ENCODE results near the gene SH3PXD2B.
"Not testable (repeated sequence)": the region's sequence is repeated elsewhere in the genome, so short reads cannot be mapped to it uniquely, and the experiment has no call there.

The SH3PXD2B gene

DNA sequence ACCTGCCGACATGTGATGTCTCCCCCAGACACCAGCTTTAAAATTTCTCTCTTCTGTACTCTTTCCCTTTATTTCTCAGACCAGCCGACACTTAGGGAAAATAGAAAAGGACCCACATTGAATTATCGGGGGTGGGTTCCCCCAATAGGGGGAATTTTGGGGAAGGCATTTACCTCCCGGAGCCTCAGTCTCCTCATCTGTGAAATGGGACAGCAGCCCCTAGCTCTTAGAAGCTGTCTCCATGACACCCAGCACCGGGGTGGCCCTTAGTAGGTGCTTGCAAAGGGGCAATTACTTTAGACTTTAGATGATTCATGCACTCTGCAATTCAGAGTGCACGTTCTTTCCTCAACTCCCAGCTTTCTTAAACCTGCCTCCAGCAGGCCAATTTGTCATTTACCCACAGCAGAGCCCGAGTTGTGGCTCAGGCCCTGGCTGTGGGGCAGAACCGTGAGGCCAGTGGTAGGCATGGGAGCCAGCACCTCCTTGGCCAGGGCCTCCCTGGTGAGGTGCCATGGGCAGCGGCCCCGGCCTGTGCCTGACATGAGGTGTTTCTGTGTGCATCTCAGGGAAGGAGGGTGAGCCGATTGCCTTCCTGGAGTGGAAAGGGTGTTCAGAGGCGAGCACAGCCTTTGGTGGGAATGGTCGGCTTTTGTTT is 51.7 kb downstream of the SH3PXD2B start:
- H3K27me3 Mint-ChIP-seq (ENCODE audit: low read depth), result peaks cover 4% of the 10 kb centered on the region
- no peaks in the 10 kb centered on the region for H3K36me3 Mint-ChIP-seq (ENCODE audit: low read depth)
- no peaks in the 10 kb centered on the region for H3K4me1 Mint-ChIP-seq (ENCODE audit: low read depth)
- no peak overlapping the region for H3K27ac Mint-ChIP-seq
- no peak overlapping the region for H3K4me3 Mint-ChIP-seq
- peaks cover 4% of the 10 kb centered on the region for H3K9me3 Mint-ChIP-seq

- H3K36me3 Mint-ChIP-seq (ENCODE audit: low read depth); H3K27me3 Mint-ChIP-seq (ENCODE audit: low read depth); H3K27ac Mint-ChIP-seq; H3K9me3 Mint-ChIP-seq; H3K4me1 Mint-ChIP-seq (ENCODE audit: low read depth); H3K4me3 Mint-ChIP-seq: not testable (repeated sequence)
Observed at GRCh38 chr5:172402031-172402430, 52.3 kb downstream of the SH3PXD2B start.

DNA sequence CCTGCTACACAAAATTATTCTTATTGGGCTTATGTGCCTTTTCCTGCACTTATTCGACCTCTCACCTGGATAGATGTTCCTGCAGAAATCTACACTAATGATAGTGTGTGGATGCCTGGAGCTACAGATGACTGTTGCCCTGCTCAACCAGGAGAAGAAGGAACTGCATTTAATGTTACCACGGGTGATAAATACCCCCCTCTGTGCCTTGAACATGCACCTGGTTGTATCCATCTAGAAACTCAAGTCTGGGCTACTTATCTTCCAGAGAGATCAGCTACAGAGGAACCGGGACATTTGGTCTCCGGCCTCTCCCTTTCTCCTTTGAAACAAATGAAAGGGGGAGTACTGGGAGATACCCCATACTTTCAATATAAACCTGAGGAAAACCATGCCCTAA is 54.5 kb downstream of the SH3PXD2B start:
- H3K4me3 Mint-ChIP-seq, result no peak overlapping the region
- peaks cover 8% of the 10 kb centered on the region for H3K27me3 Mint-ChIP-seq (ENCODE audit: low read depth)
- no peak overlapping the region for H3K27ac Mint-ChIP-seq
- H3K36me3 Mint-ChIP-seq (ENCODE audit: low read depth), result no peaks in the 10 kb centered on the region
- H3K4me1 Mint-ChIP-seq (ENCODE audit: low read depth), result no peaks in the 10 kb centered on the region
- H3K9me3 Mint-ChIP-seq, result peaks cover 18% of the 10 kb centered on the region

DNA sequence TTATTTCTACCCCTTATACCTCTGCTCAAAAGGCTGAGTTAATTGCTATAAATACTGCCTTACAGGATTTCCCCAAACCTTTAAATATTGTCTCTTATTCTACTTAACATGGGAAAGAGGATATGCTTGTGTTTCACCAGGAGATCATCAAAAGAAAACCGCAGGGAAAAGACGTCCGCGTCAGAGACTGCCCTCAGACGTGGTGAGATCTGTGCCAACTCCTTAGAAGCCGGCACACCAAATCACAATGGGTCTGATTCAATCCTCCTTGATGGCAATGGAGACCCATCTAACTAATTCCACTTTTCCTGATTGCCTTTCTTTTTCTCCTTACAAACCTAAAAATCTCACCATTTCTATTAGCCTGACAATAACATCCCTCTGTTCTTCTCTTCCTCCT is 55.0 kb downstream of the SH3PXD2B start:
- Mint-ChIP-seq H3K9me3 (peaks cover 18% of the 10 kb centered on the region), H3K36me3 (ENCODE audit: low read depth) (no peaks in the 10 kb centered on the region), H3K4me1 (ENCODE audit: low read depth) (no peaks in the 10 kb centered on the region), H3K27ac (no peak overlapping the region), H3K27me3 (ENCODE audit: low read depth) (peaks cover 8% of the 10 kb centered on the region), H3K4me3 (no peak overlapping the region)

DNA sequence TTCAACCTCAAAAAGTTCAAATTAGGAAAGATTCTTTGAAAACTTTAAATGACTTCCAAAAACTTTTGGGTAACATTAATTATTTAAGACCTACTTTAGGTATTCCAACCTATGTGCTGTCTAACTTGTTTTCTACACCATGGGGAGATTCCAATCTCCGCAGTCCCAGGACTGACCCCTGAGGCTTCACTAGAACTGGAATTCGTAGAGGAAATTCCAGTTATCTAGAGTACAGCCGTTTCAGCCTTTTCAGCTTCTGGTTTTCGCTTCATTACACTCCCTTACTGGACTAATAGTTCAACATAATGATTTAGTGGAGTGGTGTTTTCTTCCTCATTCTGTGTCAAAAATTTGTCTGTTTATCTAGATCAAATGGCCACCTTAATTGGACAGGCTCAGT is 55.7 kb downstream of the SH3PXD2B start:
- not testable (repeated sequence) for H3K4me1 Mint-ChIP-seq (ENCODE audit: low read depth); H3K27ac Mint-ChIP-seq; H3K36me3 Mint-ChIP-seq (ENCODE audit: low read depth)

GRCh38 chr5:172396994-172397393 is 57.3 kb downstream of the SH3PXD2B start:
- not testable (repeated sequence) for H3K4me3 Mint-ChIP-seq; H3K36me3 Mint-ChIP-seq (ENCODE audit: low read depth); H3K27ac Mint-ChIP-seq; H3K27me3 Mint-ChIP-seq (ENCODE audit: low read depth); H3K4me1 Mint-ChIP-seq (ENCODE audit: low read depth)
- peaks cover 18% of the 10 kb centered on the region for H3K9me3 Mint-ChIP-seq

More for the DNA sequence above, 55.7 kb downstream of the SH3PXD2B start:
- H3K9me3 Mint-ChIP-seq, result peaks cover 18% of the 10 kb centered on the region
- not testable (repeated sequence) for H3K4me3 Mint-ChIP-seq; H3K27me3 Mint-ChIP-seq (ENCODE audit: low read depth)

- Mint-ChIP-seq H3K9me3 (peaks cover 18% of the 10 kb centered on the region), H3K4me3 (no peak overlapping the region), H3K27ac (no peak overlapping the region), H3K27me3 (ENCODE audit: low read depth) (peaks cover 4% of the 10 kb centered on the region), H3K36me3 (ENCODE audit: low read depth) (no peaks in the 10 kb centered on the region), H3K4me1 (ENCODE audit: low read depth) (no peaks in the 10 kb centered on the region)
Observed at GRCh38 chr5:172396220-172396619, 58.1 kb downstream of the SH3PXD2B start.

- Mint-ChIP-seq H3K4me3 (no peak overlapping the region), H3K9me3 (peaks cover 18% of the 10 kb centered on the region), H3K4me1 (ENCODE audit: low read depth) (no peaks in the 10 kb centered on the region), H3K27me3 (ENCODE audit: low read depth) (peaks cover 4% of the 10 kb centered on the region), H3K27ac (no peak overlapping the region), H3K36me3 (ENCODE audit: low read depth) (no peaks in the 10 kb centered on the region)
Observed at GRCh38 chr5:172395483-172395882, 58.8 kb downstream of the SH3PXD2B start.

GRCh38 chr5:172389578-172390112 is 64.7 kb downstream of the SH3PXD2B start:
- H3K36me3 Mint-ChIP-seq (ENCODE audit: low read depth), result no peaks in the 10 kb centered on the region
- H3K27me3 Mint-ChIP-seq (ENCODE audit: low read depth), result no peaks in the 10 kb centered on the region
- no peaks in the 10 kb centered on the region for H3K4me1 Mint-ChIP-seq (ENCODE audit: low read depth)
- no peaks in the 10 kb centered on the region for H3K9me3 Mint-ChIP-seq
- H3K4me3 Mint-ChIP-seq, result no peak overlapping the region
- no peak overlapping the region for H3K27ac Mint-ChIP-seq

- no peak overlapping the region for H3K4me3 Mint-ChIP-seq
- no peaks in the 10 kb centered on the region for H3K4me1 Mint-ChIP-seq (ENCODE audit: low read depth)
- H3K9me3 Mint-ChIP-seq, result no peaks in the 10 kb centered on the region
- no peak overlapping the region for H3K27ac Mint-ChIP-seq
- no peaks in the 10 kb centered on the region for H3K27me3 Mint-ChIP-seq (ENCODE audit: low read depth)
- H3K36me3 Mint-ChIP-seq (ENCODE audit: low read depth), result no peaks in the 10 kb centered on the region
Observed at GRCh38 chr5:172388246-172388733, 66.0 kb downstream of the SH3PXD2B start.

GRCh38 chr5:172385707-172386106 is 68.6 kb downstream of the SH3PXD2B start:
- no peak overlapping the region for H3K27ac Mint-ChIP-seq
- H3K4me1 Mint-ChIP-seq (ENCODE audit: low read depth), result no peaks in the 10 kb centered on the region
- H3K27me3 Mint-ChIP-seq (ENCODE audit: low read depth), result no peaks in the 10 kb centered on the region
- H3K4me3 Mint-ChIP-seq, result no peak overlapping the region
- no peaks in the 10 kb centered on the region for H3K36me3 Mint-ChIP-seq (ENCODE audit: low read depth)
- no peaks in the 10 kb centered on the region for H3K9me3 Mint-ChIP-seq

GRCh38 chr5:172385010-172385563 is 69.2 kb downstream of the SH3PXD2B start:
- no peaks in the 10 kb centered on the region for H3K36me3 Mint-ChIP-seq (ENCODE audit: low read depth)
- H3K27me3 Mint-ChIP-seq (ENCODE audit: low read depth), result no peaks in the 10 kb centered on the region
- no peak overlapping the region for H3K4me3 Mint-ChIP-seq
- no peaks in the 10 kb centered on the region for H3K9me3 Mint-ChIP-seq
- no peak overlapping the region for H3K27ac Mint-ChIP-seq
- H3K4me1 Mint-ChIP-seq (ENCODE audit: low read depth), result no peaks in the 10 kb centered on the region

GRCh38 chr5:172383191-172383802 is 71.0 kb downstream of the SH3PXD2B start:
- H3K4me3 Mint-ChIP-seq, result no peak overlapping the region
- H3K27me3 Mint-ChIP-seq (ENCODE audit: low read depth), result no peaks in the 10 kb centered on the region
- H3K9me3 Mint-ChIP-seq, result no peaks in the 10 kb centered on the region
- no peak overlapping the region for H3K27ac Mint-ChIP-seq
- H3K4me1 Mint-ChIP-seq (ENCODE audit: low read depth), result no peaks in the 10 kb centered on the region
- H3K36me3 Mint-ChIP-seq (ENCODE audit: low read depth), result no peaks in the 10 kb centered on the region

DNA sequence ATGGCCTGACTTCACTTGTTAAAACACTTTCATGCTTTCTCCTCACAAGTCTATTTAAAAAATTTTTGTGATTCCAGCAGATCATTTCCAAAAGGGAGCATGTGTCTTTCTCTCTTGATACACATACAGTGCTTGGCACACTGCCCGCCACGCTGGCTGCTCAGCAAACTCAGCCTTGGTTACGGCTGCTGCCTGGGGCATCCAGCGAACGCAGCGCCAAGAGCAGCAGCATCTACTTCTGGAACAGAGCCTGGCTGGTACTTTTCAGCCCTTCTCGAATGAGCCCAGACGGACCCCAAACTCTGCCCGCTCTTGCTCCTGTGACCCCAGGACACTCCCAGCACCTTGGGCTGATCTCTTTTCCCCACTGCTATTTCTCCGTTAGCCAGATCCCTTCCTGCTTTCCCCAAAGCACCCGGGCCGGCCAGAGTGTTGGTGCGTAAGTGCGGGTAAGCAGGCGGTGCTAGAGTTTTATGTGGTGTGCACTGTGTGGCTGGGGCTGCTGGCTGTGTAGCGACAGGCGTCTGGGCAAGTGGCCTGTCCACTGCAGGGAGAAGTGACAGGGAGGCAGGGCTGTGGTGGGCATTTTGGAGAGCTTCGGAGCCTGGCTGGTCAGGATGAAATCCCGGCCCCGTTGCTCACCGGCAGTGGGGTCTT is 73.2 kb downstream of the SH3PXD2B start:
- no peaks in the 10 kb centered on the region for H3K9me3 Mint-ChIP-seq
- no peaks in the 10 kb centered on the region for H3K36me3 Mint-ChIP-seq (ENCODE audit: low read depth)
- no peak overlapping the region for H3K27ac Mint-ChIP-seq
- peaks cover 4% of the 10 kb centered on the region for H3K4me1 Mint-ChIP-seq (ENCODE audit: low read depth)
- no peak overlapping the region for H3K4me3 Mint-ChIP-seq
- no peaks in the 10 kb centered on the region for H3K27me3 Mint-ChIP-seq (ENCODE audit: low read depth)

All from T-helper 1 cell treated with Interleukin-12 subunit alpha and Interleukin-12 subunit beta and Interleukin-4 antibody, amounts not matched to agents 30 μg/mL and 1 μg/mL, for 36 hours (primary cell).